SHP77 (cell line): ENCODE results near the gene ZNF501.
A peak's percentile ranks its signal among the peaks of the same experiment; 100 is the strongest.

Experiments used
- DNase-seq, 2 experiments: peaks; one replicate each; lab custom pipeline; 2025; lab: John Stamatoyannopoulos, UW

The ZNF501 gene

DNA sequence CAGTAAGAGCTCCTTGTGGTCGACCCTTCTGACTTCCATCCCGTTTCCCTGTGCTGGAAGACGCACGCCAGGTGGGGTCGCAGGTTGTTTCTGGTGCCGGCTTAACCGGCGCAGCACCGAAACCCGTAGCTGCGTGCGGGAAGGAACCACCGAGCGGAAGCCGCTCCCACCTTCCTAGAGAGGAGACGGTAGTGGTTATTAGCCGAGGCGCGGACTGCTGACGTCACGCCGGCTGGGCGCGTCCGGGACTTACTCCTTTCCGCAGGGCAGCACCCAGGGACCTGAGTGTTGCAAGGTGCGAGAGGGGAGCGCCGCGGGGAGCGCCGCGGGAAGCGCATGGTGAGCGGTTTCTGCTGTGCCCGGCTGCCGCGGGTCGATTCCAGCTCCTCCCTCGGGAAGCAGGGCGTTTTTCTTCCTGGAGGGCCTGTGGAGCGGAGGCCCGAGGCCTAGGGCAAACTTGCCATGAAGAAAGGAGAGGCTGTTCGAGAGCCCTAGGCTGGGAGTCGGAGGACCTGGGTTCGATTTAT, at the start of gene ZNF501:
TSS of gene ZNF501 (plus strand) at position 252 of the 527 bp plus-strand sequence. CDS start 4,787 bp downstream, outside the sequence.
- DNase-seq, result peak; percentile 36 to 78

- DNase-seq, result no peak
Measured at GRCh38 chr3:44680921-44681455, 48.4 kb upstream of the ZNF501 start.

- no peak for DNase-seq
Measured at GRCh38 chr3:44682182-44682896, 47.1 kb upstream of the ZNF501 start.

GRCh38 chr3:44685128-44685800, 44.2 kb upstream of the ZNF501 start:
- DNase-seq, result peak; percentile 37 to 62

GRCh38 chr3:44687898-44688297, 41.5 kb upstream of the ZNF501 start:
- DNase-seq, result no peak

GRCh38 chr3:44712455-44713075, 16.9 kb upstream of the ZNF501 start, which contains the start of gene ZNF502:
ZNF502 (plus strand) TSS chr3:44712660; CDS start chr3:44720262, 7,602 bp downstream.
- DNase-seq, result peak; percentile 70 to 74

- DNase-seq, result no peak
Measured at GRCh38 chr3:44721231-44722102, 8.0 kb upstream of the ZNF501 start.

- no peak for DNase-seq
Measured at GRCh38 chr3:44722103-44722401, 7.4 kb upstream of the ZNF501 start.

GRCh38 chr3:44734646-44735168, 5.3 kb downstream of the ZNF501 start:
- no peak for DNase-seq

DNA sequence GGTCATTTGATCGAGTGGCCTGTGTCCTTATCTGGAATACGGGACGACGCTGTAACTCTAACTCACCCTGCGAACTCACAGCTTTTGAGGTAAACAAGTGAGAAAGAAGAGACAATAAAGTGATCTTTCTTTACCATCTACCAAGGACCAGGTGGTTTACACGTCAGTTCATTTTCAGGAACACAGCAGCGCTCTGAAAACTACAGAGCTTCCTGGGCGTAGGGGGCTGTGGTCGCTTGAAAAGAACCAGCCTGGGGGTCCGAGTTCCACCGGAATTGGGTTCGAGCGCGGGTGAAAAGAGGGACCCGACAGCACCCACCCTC, 31.6 kb downstream of the ZNF501 start:
- DNase-seq, result no peak

DNA sequence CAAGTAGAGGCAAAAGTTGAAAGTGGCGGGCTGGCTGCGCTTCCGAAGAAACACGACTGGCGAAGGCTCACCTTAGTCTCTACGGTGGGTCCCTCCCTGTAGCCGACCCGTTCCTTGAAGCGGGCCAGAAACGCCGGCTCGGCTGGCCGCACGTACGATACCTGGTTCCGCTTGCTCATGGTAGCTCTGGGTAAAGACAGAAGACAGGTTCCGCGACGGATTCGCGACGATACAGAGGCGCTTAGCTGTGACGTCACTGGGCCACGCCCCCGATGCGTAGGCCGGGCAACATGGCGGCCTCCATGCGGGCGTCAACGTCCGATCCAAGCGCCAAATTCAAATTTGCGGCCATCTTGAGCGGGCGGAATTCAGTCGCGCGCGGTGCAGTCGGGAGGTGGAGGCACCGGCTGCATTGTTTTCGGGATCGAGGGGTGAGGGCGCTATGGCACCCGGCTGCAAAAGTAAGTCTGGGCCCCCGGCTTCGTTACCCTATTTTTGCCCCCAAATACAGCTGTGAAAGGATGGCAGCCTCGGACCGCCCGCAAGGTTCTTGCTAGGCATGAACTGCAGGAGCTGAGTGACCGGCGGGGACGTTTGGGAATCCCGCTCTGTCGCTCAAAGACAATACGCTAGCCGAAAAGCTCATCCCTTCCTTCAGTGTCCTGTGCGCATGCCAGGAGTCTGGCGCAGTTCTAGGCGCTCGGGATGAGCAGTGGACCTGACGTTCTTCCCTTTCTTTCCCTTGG, 32.2 kb downstream of the ZNF501 start, which contains the start of the genes KIAA1143 and KIF15:
TSS of gene KIAA1143 (minus strand) at position 196 of the 746 bp plus-strand sequence. CDS start at position 179, 17 bp downstream.
TSS of gene KIF15 (plus strand) at position 371 of the 746 bp plus-strand sequence. CDS start at position 443, 72 bp downstream.
- DNase-seq, result peak; percentile 87 to 92

DNA sequence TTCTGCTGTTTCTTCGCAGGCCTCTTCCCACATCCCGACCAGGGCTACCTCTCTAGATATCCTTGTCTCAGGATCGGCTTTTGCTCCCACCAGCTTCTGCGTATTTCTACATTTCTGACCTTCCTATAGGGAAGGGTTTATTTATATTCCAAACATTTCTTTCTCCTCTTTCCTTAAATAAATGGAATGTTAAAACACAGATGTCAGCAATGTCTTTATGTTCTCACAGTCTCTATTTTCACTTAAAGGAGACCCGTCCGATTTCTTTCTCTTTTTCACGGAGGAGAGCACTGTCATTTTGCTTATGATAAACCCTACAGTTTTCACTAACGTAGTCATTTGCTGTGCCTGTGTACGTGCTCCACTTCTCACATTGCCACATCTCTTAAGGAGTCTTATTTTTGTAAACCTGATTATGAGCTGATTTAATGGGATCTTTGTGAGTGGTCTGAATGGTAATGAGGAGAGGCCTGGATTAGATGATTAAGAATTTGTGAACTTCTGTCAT, 32.8 kb downstream of the ZNF501 start:
- no peak for DNase-seq

DNA sequence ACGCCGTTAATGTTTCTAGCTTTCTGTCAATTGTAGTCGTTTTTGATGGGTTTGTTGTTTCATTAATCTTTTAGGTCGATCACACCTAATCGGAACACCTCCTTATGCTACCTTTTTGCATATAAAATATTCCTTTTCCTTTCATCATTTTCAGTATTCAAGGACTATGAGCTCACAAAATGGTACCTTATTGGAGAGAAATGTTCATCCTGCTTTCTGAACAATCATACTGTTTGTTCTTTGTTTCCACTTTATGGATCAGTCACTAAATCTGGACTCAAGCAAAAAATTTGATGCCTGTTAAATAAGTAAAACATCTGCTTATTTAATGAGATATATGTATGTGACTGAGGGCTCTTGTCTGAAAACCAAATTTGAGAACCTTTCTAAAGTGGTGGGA, 33.3 kb downstream of the ZNF501 start:
- no peak for DNase-seq

GRCh38 chr3:44764248-44764647, 34.8 kb downstream of the ZNF501 start:
- no peak for DNase-seq

DNA sequence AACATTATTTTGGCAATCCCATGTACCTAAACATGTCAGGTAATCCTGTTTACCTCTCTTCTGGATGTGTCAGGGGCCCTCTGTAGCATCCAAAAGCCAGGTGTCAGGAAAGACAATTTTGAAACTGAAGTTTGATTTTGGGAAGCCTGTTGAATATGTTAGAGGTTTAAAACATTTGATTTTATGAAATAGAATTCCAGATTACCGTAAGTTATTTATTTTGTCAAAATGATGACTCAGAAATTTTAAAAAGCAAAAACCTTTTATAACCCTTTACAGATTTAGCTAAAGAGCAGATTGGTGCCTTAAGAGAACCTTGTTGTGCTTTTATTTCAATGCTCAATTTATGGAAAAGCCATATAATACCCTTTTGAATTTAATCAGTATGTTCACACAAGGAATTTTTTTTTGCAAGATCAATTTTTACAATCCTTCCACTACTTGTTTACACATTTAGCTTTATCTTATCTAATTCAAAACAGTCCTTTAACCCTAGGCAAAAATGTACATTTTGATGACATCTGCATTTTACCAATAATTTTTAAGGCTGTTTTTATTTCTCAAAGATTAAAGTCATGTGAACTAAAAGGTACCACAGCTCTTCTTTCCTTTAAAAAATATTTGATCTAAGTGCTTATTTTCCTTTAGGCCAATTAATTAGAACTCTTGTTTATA, 42.1 kb downstream of the ZNF501 start:
- no peak for DNase-seq

- no peak for DNase-seq
Measured at GRCh38 chr3:44772099-44772442, 42.6 kb downstream of the ZNF501 start.

- DNase-seq, result no peak
Measured at GRCh38 chr3:44782891-44783290, 53.5 kb downstream of the ZNF501 start.
